ENCODE data around the gene RAP1GDS1. TPM values are rescaled to one million over a fixed set of nuclear protein-coding genes. Genes with fewer than 3 reads are reported as not detected.

Gene RAP1GDS1
- total RNA-seq, 3 donors from 2014 or later (not counting 1 experiment from before 2014, with no cell fraction given) = 58.5 to 60.0 (median 59.7) TPM

DNA sequence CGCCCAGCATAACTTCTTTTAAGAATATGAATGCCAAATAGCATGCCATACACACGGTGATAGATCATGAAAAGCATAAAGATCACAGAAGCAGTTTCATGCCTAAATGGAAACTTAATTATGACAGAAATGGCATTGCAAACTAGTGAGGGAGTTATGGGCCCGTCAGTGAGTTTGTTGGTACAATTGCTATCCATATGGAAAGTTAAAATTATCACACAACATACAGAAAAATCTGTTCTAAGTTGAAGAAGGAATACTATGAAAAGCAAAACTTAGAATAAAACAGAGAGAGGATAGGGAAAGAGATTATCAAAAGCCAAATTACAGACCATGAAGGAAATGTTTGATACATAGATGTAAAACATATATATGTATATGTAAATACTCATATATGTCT lies 30.2 kb upstream of the RAP1GDS1 start:
- no peaks in the 10 kb centered on the region for H3K27me3 Mint-ChIP-seq (ENCODE audit: low read depth in 2 of 2)
- H3K9me3 Mint-ChIP-seq = no peaks in the 10 kb centered on the region
- intact Hi-C loops (cut with micrococcal nuclease) = no loop called here
- no peaks in the 10 kb centered on the region for H3K27me3 ChIP-seq (ENCODE audit: control insufficient read depth, insufficient read depth, low read length)
- no peak overlapping the region for H3K27ac Mint-ChIP-seq
- no peak for TF ChIP-seq CTCF (IDR thresholded peaks at IDR 0.05)
- H3K4me1 ChIP-seq (ENCODE audit: control insufficient read depth, insufficient read depth, low read length) = no peaks in the 10 kb centered on the region
- no peak overlapping the region for H3K4me3 ChIP-seq (ENCODE audit: low read length)
- no peaks in the 10 kb centered on the region for H3K9me3 ChIP-seq (ENCODE audit: control insufficient read depth, insufficient read depth, low read length)
- no peaks in the 10 kb centered on the region for H3K36me3 Mint-ChIP-seq
- H3K36me3 ChIP-seq (ENCODE audit: control insufficient read depth, insufficient read depth, low read length) = no peaks in the 10 kb centered on the region
- peaks cover 0 to 5% of the 10 kb centered on the region in 2 donors for H3K4me1 Mint-ChIP-seq
- ATAC-seq (no peak), DNase-seq (no peak)
- WGBS (ENCODE audit: insufficient coverage) = 97% methylated on average over 2 of the region's 3 CpGs
- no peak overlapping the region for H3K4me3 Mint-ChIP-seq
- H3K27ac ChIP-seq (ENCODE audit: low read length) = no peak overlapping the region

GRCh38 chr4:98232202-98232601 lies 29.0 kb upstream of the RAP1GDS1 start:
- no peaks in the 10 kb centered on the region for H3K9me3 Mint-ChIP-seq
- H3K4me3 ChIP-seq (ENCODE audit: low read length) = no peak overlapping the region
- no peak overlapping the region for H3K27ac ChIP-seq (ENCODE audit: low read length)
- ATAC-seq = peak in 1 of 3 donors; percentile 36
- H3K4me3 Mint-ChIP-seq = no peak overlapping the region
- H3K9me3 ChIP-seq (ENCODE audit: control insufficient read depth, insufficient read depth, low read length) = no peaks in the 10 kb centered on the region
- H3K4me1 Mint-ChIP-seq = peaks cover 0 to 5% of the 10 kb centered on the region in 2 donors
- no peaks in the 10 kb centered on the region for H3K4me1 ChIP-seq (ENCODE audit: control insufficient read depth, insufficient read depth, low read length)
- no peaks in the 10 kb centered on the region for H3K36me3 ChIP-seq (ENCODE audit: control insufficient read depth, insufficient read depth, low read length)
- no peaks in the 10 kb centered on the region for H3K27me3 ChIP-seq (ENCODE audit: control insufficient read depth, insufficient read depth, low read length)
- 39% methylated on average over 3 of the region's 3 CpGs for WGBS (ENCODE audit: insufficient coverage)
- no peaks in the 10 kb centered on the region for H3K36me3 Mint-ChIP-seq
- TF ChIP-seq CTCF (IDR thresholded peaks at IDR 0.05) = no peak
- peak in 1 of 2 donors; percentile 2 for DNase-seq
- no peak overlapping the region for H3K27ac Mint-ChIP-seq
- intact Hi-C loops (cut with micrococcal nuclease) = no loop called here
- peaks cover 0 to 8% of the 10 kb centered on the region in 2 donors for H3K27me3 Mint-ChIP-seq (ENCODE audit: low read depth in 2 of 2)

DNA sequence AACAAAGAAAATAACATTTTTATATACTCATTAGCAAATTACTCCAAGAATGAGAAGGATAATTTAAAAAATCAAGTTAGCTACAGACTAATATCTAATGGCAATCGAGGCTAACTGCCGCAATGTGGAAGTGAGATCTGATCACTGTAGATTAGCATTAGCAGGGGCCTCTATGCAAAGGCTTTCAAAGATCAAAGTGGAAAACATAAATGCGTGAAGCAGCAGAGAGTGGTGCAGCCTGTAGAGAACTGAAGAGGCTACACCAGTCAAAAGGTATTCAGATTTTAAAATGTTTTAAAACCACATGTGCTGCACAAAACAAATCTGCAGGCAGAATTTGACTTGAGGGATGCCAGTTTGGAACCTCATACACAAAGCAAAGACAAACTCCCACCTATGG lies 24.0 kb upstream of the RAP1GDS1 start:
- Mint-ChIP-seq H3K27me3 (ENCODE audit: low read depth in 2 of 2) (peaks cover 10 to 38% of the 10 kb centered on the region in 2 donors), H3K27ac (no peak overlapping the region), H3K36me3 (no peaks in the 10 kb centered on the region), H3K9me3 (no peaks in the 10 kb centered on the region), H3K4me3 (no peak overlapping the region), H3K4me1 (peaks cover 0 to 4% of the 10 kb centered on the region in 2 donors)
- no peaks in the 10 kb centered on the region for H3K27me3 ChIP-seq (ENCODE audit: control insufficient read depth, insufficient read depth, low read length)
- intact Hi-C loops (cut with micrococcal nuclease) = no loop called here
- no peak overlapping the region for H3K4me3 ChIP-seq (ENCODE audit: low read length)
- TF ChIP-seq CTCF (IDR thresholded peaks at IDR 0.05) = no peak
- no peaks in the 10 kb centered on the region for H3K36me3 ChIP-seq (ENCODE audit: control insufficient read depth, insufficient read depth, low read length)
- DNase-seq (no peak), ATAC-seq (no peak)
- H3K4me1 ChIP-seq (ENCODE audit: control insufficient read depth, insufficient read depth, low read length) = no peaks in the 10 kb centered on the region
- no peaks in the 10 kb centered on the region for H3K9me3 ChIP-seq (ENCODE audit: control insufficient read depth, insufficient read depth, low read length)
- WGBS (ENCODE audit: insufficient coverage) = 82% methylated on average over 3 of the region's 3 CpGs
- no peak overlapping the region for H3K27ac ChIP-seq (ENCODE audit: low read length)

GRCh38 chr4:98242063-98242462 lies 19.1 kb upstream of the RAP1GDS1 start:
- H3K27ac Mint-ChIP-seq = no peak overlapping the region
- H3K4me1 Mint-ChIP-seq = no peaks in the 10 kb centered on the region
- H3K36me3 Mint-ChIP-seq = no peaks in the 10 kb centered on the region
- H3K4me3 Mint-ChIP-seq = no peak overlapping the region
- no peak overlapping the region for H3K4me3 ChIP-seq (ENCODE audit: low read length)
- DNase-seq = no peak
- WGBS (ENCODE audit: insufficient coverage) = no CpG with 5 or more reads among the region's 1 CpG
- intact Hi-C loops (cut with micrococcal nuclease) = no loop called here
- H3K9me3 Mint-ChIP-seq = no peaks in the 10 kb centered on the region
- peaks cover 18 to 53% of the 10 kb centered on the region in 2 donors for H3K27me3 Mint-ChIP-seq (ENCODE audit: low read depth in 2 of 2)
- no peaks in the 10 kb centered on the region for H3K9me3 ChIP-seq (ENCODE audit: control insufficient read depth, insufficient read depth, low read length)
- H3K4me1 ChIP-seq (ENCODE audit: control insufficient read depth, insufficient read depth, low read length) = no peaks in the 10 kb centered on the region
- no peaks in the 10 kb centered on the region for H3K27me3 ChIP-seq (ENCODE audit: control insufficient read depth, insufficient read depth, low read length)
- ATAC-seq = no peak
- no peak overlapping the region for H3K27ac ChIP-seq (ENCODE audit: low read length)
- no peaks in the 10 kb centered on the region for H3K36me3 ChIP-seq (ENCODE audit: control insufficient read depth, insufficient read depth, low read length)
- TF ChIP-seq CTCF (IDR thresholded peaks at IDR 0.05) = no peak

Measured in natural killer cell (primary cell).